Measurements from ENCODE around the gene PDE4D. TPM values are rescaled to one million over a fixed set of nuclear protein-coding genes. Genes with fewer than 3 reads are reported as not detected.

The PDE4D gene
- total RNA-seq, 1 donor from 2014 or later: 2.3 TPM

DNA sequence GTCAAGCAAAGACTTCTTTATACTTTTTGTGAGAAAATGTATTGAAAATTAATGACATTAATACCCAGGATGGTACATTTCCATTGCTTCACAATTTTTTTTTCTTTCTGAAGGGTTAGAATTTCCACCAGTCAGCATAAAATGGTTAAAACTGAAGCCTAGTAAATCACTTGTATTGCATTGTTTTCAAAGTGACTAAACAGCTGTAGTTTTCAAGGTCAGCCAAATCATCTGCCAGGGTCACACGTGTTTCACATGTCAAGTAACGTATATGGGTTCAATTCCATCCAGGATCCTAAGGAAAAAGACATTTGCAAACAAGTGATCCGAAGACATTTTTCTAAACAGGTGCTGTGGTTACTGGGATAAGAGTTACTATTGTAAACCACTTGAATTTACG, 736.5 kb downstream of the PDE4D start:
- H3K4me1 ChIP-seq: peaks cover 6% of the 10 kb centered on the region
- no peaks in the 10 kb centered on the region for H3K36me3 ChIP-seq
- Mint-ChIP-seq H3K27me3 (ENCODE audit: insufficient read depth, low read depth) (no peaks in the 10 kb centered on the region), H3K36me3 (no peaks in the 10 kb centered on the region), H3K4me1 (peaks cover 2% of the 10 kb centered on the region), H3K4me3 (no peak overlapping the region), H3K27ac (no peak overlapping the region), H3K9me3 (no peaks in the 10 kb centered on the region)
- H3K9me3 ChIP-seq (ENCODE audit: low read depth): no peaks in the 10 kb centered on the region
- H3K4me3 ChIP-seq: no peak overlapping the region
- H3F3A ChIP-seq (ENCODE audit: low read depth): no peaks in the 10 kb centered on the region
- no peaks in the 10 kb centered on the region for H3K27me3 ChIP-seq
- no peak for DNase-seq (ENCODE audit: low spot score)
- no peak overlapping the region for H3K9ac ChIP-seq
- no peak overlapping the region for H2AFZ ChIP-seq (replicated peaks)
- H3K79me2 ChIP-seq (ENCODE audit: low read depth): no peaks in the 10 kb centered on the region
- TF ChIP-seq EZH2phosphoT487 (IDR thresholded peaks at IDR 0.05) (no peak), EZH2 (IDR thresholded peaks at IDR 0.05) (no peak)
- TF ChIP-seq, protein P1, sequence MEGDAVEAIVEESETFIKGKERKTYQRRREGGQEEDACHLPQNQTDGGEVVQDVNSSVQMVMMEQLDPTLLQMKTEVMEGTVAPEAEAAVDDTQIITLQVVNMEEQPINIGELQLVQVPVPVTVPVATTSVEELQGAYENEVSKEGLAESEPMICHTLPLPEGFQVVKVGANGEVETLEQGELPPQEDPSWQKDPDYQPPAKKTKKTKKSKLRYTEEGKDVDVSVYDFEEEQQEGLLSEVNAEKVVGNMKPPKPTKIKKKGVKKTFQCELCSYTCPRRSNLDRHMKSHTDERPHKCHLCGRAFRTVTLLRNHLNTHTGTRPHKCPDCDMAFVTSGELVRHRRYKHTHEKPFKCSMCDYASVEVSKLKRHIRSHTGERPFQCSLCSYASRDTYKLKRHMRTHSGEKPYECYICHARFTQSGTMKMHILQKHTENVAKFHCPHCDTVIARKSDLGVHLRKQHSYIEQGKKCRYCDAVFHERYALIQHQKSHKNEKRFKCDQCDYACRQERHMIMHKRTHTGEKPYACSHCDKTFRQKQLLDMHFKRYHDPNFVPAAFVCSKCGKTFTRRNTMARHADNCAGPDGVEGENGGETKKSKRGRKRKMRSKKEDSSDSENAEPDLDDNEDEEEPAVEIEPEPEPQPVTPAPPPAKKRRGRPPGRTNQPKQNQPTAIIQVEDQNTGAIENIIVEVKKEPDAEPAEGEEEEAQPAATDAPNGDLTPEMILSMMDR (IDR thresholded peaks at IDR 0.05): no peak
- no peak overlapping the region for H3K27ac ChIP-seq
- H3K4me2 ChIP-seq: no peak overlapping the region
- H4K20me1 ChIP-seq (ENCODE audit: low read depth): no peaks in the 10 kb centered on the region

DNA sequence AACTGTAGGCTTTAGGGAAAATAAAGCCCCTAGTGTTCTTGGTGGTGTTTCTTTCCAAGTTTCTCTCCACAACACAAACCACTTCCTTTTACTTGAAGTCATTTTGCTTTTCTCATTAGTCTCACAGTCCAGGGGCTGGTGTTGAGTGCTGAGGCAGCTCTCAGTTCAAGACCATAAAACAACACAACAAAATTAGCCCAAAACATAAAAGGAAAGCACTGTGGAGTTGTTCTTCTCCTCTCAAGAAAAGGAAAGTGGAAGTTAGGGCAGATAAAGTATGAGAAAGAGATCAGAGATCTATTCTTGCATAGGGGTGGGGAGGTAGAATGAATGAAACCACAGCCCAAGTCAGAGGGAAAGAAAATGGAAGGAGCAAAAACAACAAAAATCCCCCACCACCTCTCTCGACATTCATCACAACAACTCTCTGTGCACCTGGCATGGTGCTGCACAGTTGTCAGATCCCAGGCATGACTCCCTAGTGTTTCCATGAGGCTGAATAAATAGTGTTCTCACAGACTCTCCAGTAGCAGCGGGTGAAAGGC, 740.8 kb downstream of the PDE4D start:
- Mint-ChIP-seq H3K4me3 (no peak overlapping the region), H3K27me3 (ENCODE audit: insufficient read depth, low read depth) (no peaks in the 10 kb centered on the region), H3K9me3 (peaks cover 1% of the 10 kb centered on the region), H3K4me1 (no peaks in the 10 kb centered on the region), H3K36me3 (no peaks in the 10 kb centered on the region), H3K27ac (no peak overlapping the region)
- no peaks in the 10 kb centered on the region for H4K20me1 ChIP-seq (ENCODE audit: low read depth)
- TF ChIP-seq, protein P1 (IDR thresholded peaks at IDR 0.05): no peak
- TF ChIP-seq EZH2 (IDR thresholded peaks at IDR 0.05) (no peak), EZH2phosphoT487 (IDR thresholded peaks at IDR 0.05) (no peak)
- no peak overlapping the region for H3K27ac ChIP-seq
- no peaks in the 10 kb centered on the region for H3F3A ChIP-seq (ENCODE audit: low read depth)
- no peaks in the 10 kb centered on the region for H3K9me3 ChIP-seq (ENCODE audit: low read depth)
- no peaks in the 10 kb centered on the region for H3K36me3 ChIP-seq
- H2AFZ ChIP-seq (replicated peaks): no peak overlapping the region
- H3K4me2 ChIP-seq: no peak overlapping the region
- H3K4me1 ChIP-seq: no peaks in the 10 kb centered on the region
- no peak overlapping the region for H3K9ac ChIP-seq
- DNase-seq (ENCODE audit: low spot score): no peak
- no peaks in the 10 kb centered on the region for H3K27me3 ChIP-seq
- no peak overlapping the region for H3K4me3 ChIP-seq
- H3K79me2 ChIP-seq (ENCODE audit: low read depth): no peaks in the 10 kb centered on the region

DNA sequence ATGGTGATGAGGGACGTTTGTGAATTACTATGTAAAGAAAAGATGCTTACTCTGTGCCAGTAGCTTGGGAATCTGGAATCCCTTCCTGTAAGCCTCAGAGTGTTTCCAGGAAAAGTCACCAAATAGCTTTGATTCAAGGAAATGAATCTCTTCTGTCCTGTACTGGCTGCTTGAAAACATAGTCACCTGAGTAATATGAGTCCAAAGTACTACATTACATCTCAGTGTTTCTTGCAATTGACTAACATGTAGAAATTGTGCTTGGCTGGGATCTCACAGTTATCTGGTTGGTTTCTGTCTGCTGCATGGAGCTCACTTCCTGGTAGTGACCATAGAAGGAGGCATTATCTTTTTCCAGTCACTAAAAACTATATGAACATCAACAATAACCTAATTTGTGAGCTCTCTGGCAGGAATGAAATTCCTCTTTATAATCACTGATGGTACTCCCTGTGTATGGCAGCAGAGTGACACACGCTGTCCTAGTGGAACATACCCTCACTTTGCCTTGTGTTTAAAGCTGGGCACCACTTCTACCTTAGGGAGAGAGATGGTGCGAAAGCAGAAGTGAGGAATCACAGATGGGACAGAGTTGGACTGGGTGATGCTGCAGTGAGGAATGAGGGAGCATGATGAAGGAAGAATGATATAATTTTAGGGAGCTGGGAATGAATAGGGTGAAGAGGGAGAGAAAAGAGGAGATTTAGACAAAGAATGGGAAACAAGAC, 742.2 kb downstream of the PDE4D start:
- no peaks in the 10 kb centered on the region for H3F3A ChIP-seq (ENCODE audit: low read depth)
- H3K79me2 ChIP-seq (ENCODE audit: low read depth): no peaks in the 10 kb centered on the region
- no peaks in the 10 kb centered on the region for H3K9me3 ChIP-seq (ENCODE audit: low read depth)
- H3K9me3 Mint-ChIP-seq: peaks cover 2% of the 10 kb centered on the region
- TF ChIP-seq EZH2phosphoT487 (IDR thresholded peaks at IDR 0.05) (no peak), EZH2 (IDR thresholded peaks at IDR 0.05) (no peak)
- TF ChIP-seq, protein P1 (IDR thresholded peaks at IDR 0.05): no peak
- H3K4me1 ChIP-seq: no peaks in the 10 kb centered on the region
- H3K4me1 Mint-ChIP-seq: no peaks in the 10 kb centered on the region
- no peak overlapping the region for H2AFZ ChIP-seq (replicated peaks)
- no peaks in the 10 kb centered on the region for H3K27me3 ChIP-seq
- no peak overlapping the region for H3K4me3 ChIP-seq
- no peaks in the 10 kb centered on the region for H3K36me3 ChIP-seq
- no peak overlapping the region for H3K27ac ChIP-seq
- no peak overlapping the region for H3K4me2 ChIP-seq
- H3K27ac Mint-ChIP-seq: no peak overlapping the region
- no peak overlapping the region for H3K4me3 Mint-ChIP-seq
- no peaks in the 10 kb centered on the region for H3K27me3 Mint-ChIP-seq (ENCODE audit: insufficient read depth, low read depth)
- H3K36me3 Mint-ChIP-seq: no peaks in the 10 kb centered on the region
- H4K20me1 ChIP-seq (ENCODE audit: low read depth): no peaks in the 10 kb centered on the region
- H3K9ac ChIP-seq: no peak overlapping the region
- no peak for DNase-seq (ENCODE audit: low spot score)

All from neural progenitor cell (in vitro differentiated cells).